HepG2 (cell line): ENCODE results near the gene GBE1.

Experiments used
- GLI4 ChIP-seq: sonication (generic); formaldehyde crosslinking; IDR thresholded peaks from 2 replicates; pipeline ENCODE4 v1.5.1; 2020; ENCODE audit warnings: missing genetic modification reagents, mild to moderate bottlenecking, moderate library complexity, borderline replicate concordance
- IRF2 ChIP-seq: IDR thresholded peaks from 2 replicates; pipeline ENCODE4 v1.6.1; 2018; ENCODE audit warnings: missing genetic modification reagents, missing compliant biosample characterization
- KMT2B ChIP-seq: IDR thresholded peaks from 2 replicates; pipeline ENCODE4 v1.6.1; 2016; ENCODE audit warnings: missing genetic modification reagents, missing compliant biosample characterization
- NR3C1 ChIP-seq: sonication (generic); formaldehyde crosslinking; IDR thresholded peaks from 2 replicates; pipeline ENCODE4 v1.4.0; 2020; ENCODE audit warnings: missing genetic modification reagents
- POLR2A ChIP-seq, 2 experiments: IDR thresholded peaks; 2 replicates each; pipeline ENCODE4 v1.6.1; 2011; ENCODE audit warnings: low read depth in 2 of 2, low read length in 2 of 2, mild to moderate bottlenecking in 1 of 2, moderate library complexity in 1 of 2; ENCODE audit not compliant: insufficient read depth in 1 of 2
- SKI ChIP-seq: fragments of 450-650 bp; IDR thresholded peaks from one replicate; pipeline ENCODE4 v1.6.1; 2018; ENCODE audit warnings: mild to moderate bottlenecking; ENCODE audit not compliant: partially characterized antibody
- ZNF512B ChIP-seq: sonication (generic); formaldehyde crosslinking; IDR thresholded peaks from 2 replicates; pipeline ENCODE4 v1.5.1; 2020; ENCODE audit warnings: missing genetic modification reagents, mild to moderate bottlenecking, borderline replicate concordance
- ZSCAN9 ChIP-seq: IDR thresholded peaks from 2 replicates; pipeline ENCODE4 v1.6.1; 2016; ENCODE audit warnings: borderline replicate concordance

GRCh38 chr3:81462921-81463320, 298.5 kb downstream of the GBE1 start:
- TF ChIP-seq POLR2A (IDR thresholded peaks at IDR 0.05; ENCODE audit: insufficient read depth in 1 of 2, low read depth in 2 of 2, low read length in 2 of 2) = no peak
- TF ChIP-seq ZSCAN9 (CRISPR knock-in tag) = no peak
- no peak for TF ChIP-seq NR3C1 (CRISPR knock-in tag)
- no peak for TF ChIP-seq SKI
- TF ChIP-seq IRF2 (CRISPR knock-in tag) = no peak
- no peak for TF ChIP-seq GLI4 (CRISPR knock-in tag)
- TF ChIP-seq ZNF512B (CRISPR knock-in tag) = no peak
- TF ChIP-seq KMT2B (CRISPR knock-in tag) = no peak
